WTC11 (cell line): ENCODE data around the gene MYO5B. TPM values are rescaled to one million over a fixed set of nuclear protein-coding genes. Genes with fewer than 3 reads are reported as not detected.

Experiments used
- ATAC-seq: fragments of 200-7000 bp; cut with Tn5 transposase; 2 replicates; pipeline ENCODE4 v1.10.0; 2021; ENCODE audit warnings: mild to moderate bottlenecking, moderate library complexity
- CTCF ChIA-PET: fragments of 300-600 bp; sonication (Branson Sonifier 250); formaldehyde crosslinking; loops from one replicate; lab custom pipeline; 2021; ENCODE audit warnings: antibody characterized with exemption; lab: Charles Lee
- POLR2A ChIA-PET: fragments of 350-600 bp; sonication (Branson Sonifier 250); formaldehyde crosslinking; loops from one replicate; lab custom pipeline; 2021; ENCODE audit warnings: antibody characterized with exemption; lab: Charles Lee
- DNase-seq: peaks from one replicate; pipeline ENCODE4 v3.0.0; 2021; ENCODE audit warnings: low spot score
- H3K27ac Mint-ChIP-seq: 2 replicates; pipeline ENCODE4 v1.8.0; 2021; ENCODE audit warnings: mixed read lengths
- H3K27me3 Mint-ChIP-seq: 2 replicates; pipeline ENCODE4 v1.8.0; 2021; ENCODE audit warnings: low read depth, mild to moderate bottlenecking, moderate library complexity, mixed read lengths
- H3K36me3 Mint-ChIP-seq: 2 replicates; pipeline ENCODE4 v1.8.0; 2021; ENCODE audit warnings: mixed read lengths
- H3K4me1 Mint-ChIP-seq: 2 replicates; pipeline ENCODE4 v1.8.0; 2022; ENCODE audit warnings: mixed read lengths
- H3K4me3 Mint-ChIP-seq: 2 replicates; pipeline ENCODE4 v1.8.0; 2021; ENCODE audit warnings: mild to moderate bottlenecking, moderate library complexity, mixed read lengths
- H3K9me3 Mint-ChIP-seq: 2 replicates; pipeline ENCODE4 v1.8.0; 2021; ENCODE audit warnings: mixed read lengths
- CBFB ChIP-seq: sonication (generic); formaldehyde crosslinking; IDR thresholded peaks from 2 replicates; pipeline ENCODE4 v1.8.1; 2022; ENCODE audit warnings: mild to moderate bottlenecking, low read depth, missing genetic modification reagents
- EMX1 ChIP-seq: fragments of 250-450 bp; sonication (Bioruptor Pico); IDR thresholded peaks from 2 replicates; pipeline ENCODE4 v1.8.0; 2021; ENCODE audit warnings: mild to moderate bottlenecking
- GRHL2 ChIP-seq: fragments of 250-450 bp; sonication (Bioruptor Pico); IDR thresholded peaks from 2 replicates; pipeline ENCODE4 v1.8.0; 2022; ENCODE audit warnings: mild to moderate bottlenecking, moderate library complexity; ENCODE audit not compliant: insufficient replicate concordance, severe bottlenecking
- OVOL2 ChIP-seq: fragments of 250-450 bp; sonication (Bioruptor Pico); IDR thresholded peaks from 2 replicates; pipeline ENCODE4 v1.9.0; 2021; ENCODE audit warnings: mild to moderate bottlenecking, borderline replicate concordance
- SOX15 ChIP-seq: fragments of 250-450 bp; sonication (Bioruptor Pico); IDR thresholded peaks from 2 replicates; pipeline ENCODE4 v1.9.0; 2021; ENCODE audit warnings: mild to moderate bottlenecking
- TEAD1 ChIP-seq: sonication (generic); formaldehyde crosslinking; IDR thresholded peaks from 2 replicates; pipeline ENCODE4 v1.8.0; 2022; ENCODE audit warnings: mild to moderate bottlenecking, missing genetic modification reagents
- ZNF121 ChIP-seq: sonication (generic); formaldehyde crosslinking; IDR thresholded peaks from 2 replicates; pipeline ENCODE4 v1.8.0; 2023; ENCODE audit warnings: missing genetic modification reagents
- ZNF138 ChIP-seq: sonication (generic); formaldehyde crosslinking; conservative IDR thresholded peaks from 2 replicates; pipeline ENCODE4 v1.8.1; 2022; ENCODE audit warnings: mild to moderate bottlenecking, moderate library complexity, missing genetic modification reagents
- total RNA-seq: library from RNA; stranded (reverse); gene quantifications from 3 replicates; pipeline ENCODE4 v1.2.3, GENCODE V29; 2021
- TF ChIP-seq, protein P1 (sequence below): sonication (generic); formaldehyde crosslinking; IDR thresholded peaks from 2 replicates; pipeline ENCODE4 v1.8.0; 2023; ENCODE audit warnings: missing genetic modification reagents, mild to moderate bottlenecking, borderline replicate concordance
- TF ChIP-seq, protein P2 (sequence below): fragments of 250-450 bp; sonication (Bioruptor Pico); conservative IDR thresholded peaks from 2 replicates; pipeline ENCODE4 v1.9.0; 2021; ENCODE audit warnings: mild to moderate bottlenecking
- TF ChIP-seq, protein P3 (sequence below): sonication (generic); formaldehyde crosslinking; IDR thresholded peaks from 2 replicates; pipeline ENCODE4 v1.8.0; 2022; ENCODE audit warnings: missing genetic modification reagents
- TF ChIP-seq, protein P4 (sequence below): sonication (generic); formaldehyde crosslinking; IDR thresholded peaks from 2 replicates; pipeline ENCODE4 v1.8.0; 2022; ENCODE audit warnings: mild to moderate bottlenecking, missing genetic modification reagents
- TF ChIP-seq, protein P5 (sequence below): fragments of 250-450 bp; sonication (Bioruptor Pico); IDR thresholded peaks from 2 replicates; pipeline ENCODE4 v1.9.0; 2021; ENCODE audit warnings: mild to moderate bottlenecking
- TF ChIP-seq, protein P6 (sequence below): fragments of 250-450 bp; sonication (Bioruptor Pico); IDR thresholded peaks from 2 replicates; pipeline ENCODE4 v1.9.0; 2021; ENCODE audit warnings: mild to moderate bottlenecking
- TF ChIP-seq, protein P7 (sequence below): sonication (generic); formaldehyde crosslinking; IDR thresholded peaks from 2 replicates; pipeline ENCODE4 v1.8.1; 2022; ENCODE audit warnings: mild to moderate bottlenecking, missing genetic modification reagents, moderate library complexity, borderline replicate concordance
- TF ChIP-seq, protein P8 (sequence below): sonication (generic); formaldehyde crosslinking; IDR thresholded peaks from 2 replicates; pipeline ENCODE4 v1.8.1; 2023; ENCODE audit warnings: mild to moderate bottlenecking, missing genetic modification reagents, moderate library complexity
- TF ChIP-seq, protein P9 (sequence below): fragments of 250-450 bp; sonication (Bioruptor Pico); IDR thresholded peaks from 2 replicates; pipeline ENCODE4 v1.9.0; 2021; ENCODE audit warnings: moderate library complexity, mild to moderate bottlenecking, inconsistent platforms, borderline replicate concordance

Gene MYO5B
- total RNA-seq, 1 experiment from 2014 or later = 8.7 TPM

DNA sequence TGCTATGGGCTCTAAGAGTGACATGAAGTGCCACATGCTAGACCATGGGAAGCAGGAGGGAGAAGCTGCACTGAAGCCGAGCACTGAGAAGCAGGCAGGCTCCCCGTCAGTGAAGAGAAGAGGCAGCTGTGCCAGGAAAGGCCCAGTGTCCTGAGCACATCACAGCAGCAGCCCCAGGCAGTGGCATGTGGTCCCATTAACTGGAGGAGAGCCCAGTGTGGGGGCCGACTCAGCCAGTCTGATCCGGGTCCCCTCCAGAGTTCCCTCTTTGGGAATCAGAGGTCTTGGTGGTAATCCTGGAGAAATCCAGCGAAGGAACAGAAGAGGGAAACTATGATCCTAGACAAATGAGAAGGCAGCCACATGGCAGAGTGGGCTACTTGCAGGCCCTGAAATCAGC lies 284.9 kb downstream of the MYO5B start (continued):
- TF ChIP-seq, protein P1, sequence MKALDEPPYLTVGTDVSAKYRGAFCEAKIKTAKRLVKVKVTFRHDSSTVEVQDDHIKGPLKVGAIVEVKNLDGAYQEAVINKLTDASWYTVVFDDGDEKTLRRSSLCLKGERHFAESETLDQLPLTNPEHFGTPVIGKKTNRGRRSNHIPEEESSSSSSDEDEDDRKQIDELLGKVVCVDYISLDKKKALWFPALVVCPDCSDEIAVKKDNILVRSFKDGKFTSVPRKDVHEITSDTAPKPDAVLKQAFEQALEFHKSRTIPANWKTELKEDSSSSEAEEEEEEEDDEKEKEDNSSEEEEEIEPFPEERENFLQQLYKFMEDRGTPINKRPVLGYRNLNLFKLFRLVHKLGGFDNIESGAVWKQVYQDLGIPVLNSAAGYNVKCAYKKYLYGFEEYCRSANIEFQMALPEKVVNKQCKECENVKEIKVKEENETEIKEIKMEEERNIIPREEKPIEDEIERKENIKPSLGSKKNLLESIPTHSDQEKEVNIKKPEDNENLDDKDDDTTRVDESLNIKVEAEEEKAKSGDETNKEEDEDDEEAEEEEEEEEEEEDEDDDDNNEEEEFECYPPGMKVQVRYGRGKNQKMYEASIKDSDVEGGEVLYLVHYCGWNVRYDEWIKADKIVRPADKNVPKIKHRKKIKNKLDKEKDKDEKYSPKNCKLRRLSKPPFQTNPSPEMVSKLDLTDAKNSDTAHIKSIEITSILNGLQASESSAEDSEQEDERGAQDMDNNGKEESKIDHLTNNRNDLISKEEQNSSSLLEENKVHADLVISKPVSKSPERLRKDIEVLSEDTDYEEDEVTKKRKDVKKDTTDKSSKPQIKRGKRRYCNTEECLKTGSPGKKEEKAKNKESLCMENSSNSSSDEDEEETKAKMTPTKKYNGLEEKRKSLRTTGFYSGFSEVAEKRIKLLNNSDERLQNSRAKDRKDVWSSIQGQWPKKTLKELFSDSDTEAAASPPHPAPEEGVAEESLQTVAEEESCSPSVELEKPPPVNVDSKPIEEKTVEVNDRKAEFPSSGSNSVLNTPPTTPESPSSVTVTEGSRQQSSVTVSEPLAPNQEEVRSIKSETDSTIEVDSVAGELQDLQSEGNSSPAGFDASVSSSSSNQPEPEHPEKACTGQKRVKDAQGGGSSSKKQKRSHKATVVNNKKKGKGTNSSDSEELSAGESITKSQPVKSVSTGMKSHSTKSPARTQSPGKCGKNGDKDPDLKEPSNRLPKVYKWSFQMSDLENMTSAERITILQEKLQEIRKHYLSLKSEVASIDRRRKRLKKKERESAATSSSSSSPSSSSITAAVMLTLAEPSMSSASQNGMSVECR = no peak
- TF ChIP-seq, protein P2, sequence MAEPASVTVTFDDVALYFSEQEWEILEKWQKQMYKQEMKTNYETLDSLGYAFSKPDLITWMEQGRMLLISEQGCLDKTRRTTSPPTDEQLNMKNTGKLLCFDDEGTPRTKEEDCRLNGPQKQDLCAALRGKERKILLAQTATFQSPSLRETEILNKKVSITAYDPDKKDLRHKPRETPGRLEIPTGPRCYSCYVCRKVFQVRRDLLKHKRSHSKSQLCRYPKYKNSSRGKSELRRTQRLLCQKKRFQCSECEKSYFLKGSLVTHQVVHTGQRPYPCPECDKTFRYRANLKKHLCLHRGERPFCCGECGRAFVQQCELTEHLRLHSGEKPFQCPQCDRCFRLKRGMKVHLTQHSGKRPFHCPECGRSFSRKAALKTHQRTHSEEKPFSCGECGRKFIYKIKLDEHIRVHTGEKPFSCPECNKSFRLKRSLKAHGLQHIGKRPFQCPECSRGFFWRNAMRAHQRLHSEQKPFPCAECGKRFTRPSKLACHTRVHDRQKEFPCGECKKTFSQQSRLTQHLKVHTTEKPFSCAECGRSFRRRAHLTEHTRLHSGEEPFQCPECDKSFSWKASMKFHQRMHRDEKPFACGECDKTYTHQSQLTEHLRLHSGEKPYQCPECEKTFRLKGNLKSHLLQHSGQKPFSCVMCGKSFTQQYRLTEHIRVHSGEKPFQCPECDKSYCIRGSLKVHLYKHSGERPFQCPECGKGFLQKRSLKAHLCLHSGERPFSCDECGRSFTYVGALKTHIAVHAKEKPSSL (CRISPR knock-in tag) = no peak
- TF ChIP-seq OVOL2 (CRISPR knock-in tag) (no peak), GRHL2 (CRISPR knock-in tag) (no peak), SOX15 (CRISPR knock-in tag) (no peak), ZNF121 (no peak), TEAD1 (no peak)
- TF ChIP-seq, protein P3, sequence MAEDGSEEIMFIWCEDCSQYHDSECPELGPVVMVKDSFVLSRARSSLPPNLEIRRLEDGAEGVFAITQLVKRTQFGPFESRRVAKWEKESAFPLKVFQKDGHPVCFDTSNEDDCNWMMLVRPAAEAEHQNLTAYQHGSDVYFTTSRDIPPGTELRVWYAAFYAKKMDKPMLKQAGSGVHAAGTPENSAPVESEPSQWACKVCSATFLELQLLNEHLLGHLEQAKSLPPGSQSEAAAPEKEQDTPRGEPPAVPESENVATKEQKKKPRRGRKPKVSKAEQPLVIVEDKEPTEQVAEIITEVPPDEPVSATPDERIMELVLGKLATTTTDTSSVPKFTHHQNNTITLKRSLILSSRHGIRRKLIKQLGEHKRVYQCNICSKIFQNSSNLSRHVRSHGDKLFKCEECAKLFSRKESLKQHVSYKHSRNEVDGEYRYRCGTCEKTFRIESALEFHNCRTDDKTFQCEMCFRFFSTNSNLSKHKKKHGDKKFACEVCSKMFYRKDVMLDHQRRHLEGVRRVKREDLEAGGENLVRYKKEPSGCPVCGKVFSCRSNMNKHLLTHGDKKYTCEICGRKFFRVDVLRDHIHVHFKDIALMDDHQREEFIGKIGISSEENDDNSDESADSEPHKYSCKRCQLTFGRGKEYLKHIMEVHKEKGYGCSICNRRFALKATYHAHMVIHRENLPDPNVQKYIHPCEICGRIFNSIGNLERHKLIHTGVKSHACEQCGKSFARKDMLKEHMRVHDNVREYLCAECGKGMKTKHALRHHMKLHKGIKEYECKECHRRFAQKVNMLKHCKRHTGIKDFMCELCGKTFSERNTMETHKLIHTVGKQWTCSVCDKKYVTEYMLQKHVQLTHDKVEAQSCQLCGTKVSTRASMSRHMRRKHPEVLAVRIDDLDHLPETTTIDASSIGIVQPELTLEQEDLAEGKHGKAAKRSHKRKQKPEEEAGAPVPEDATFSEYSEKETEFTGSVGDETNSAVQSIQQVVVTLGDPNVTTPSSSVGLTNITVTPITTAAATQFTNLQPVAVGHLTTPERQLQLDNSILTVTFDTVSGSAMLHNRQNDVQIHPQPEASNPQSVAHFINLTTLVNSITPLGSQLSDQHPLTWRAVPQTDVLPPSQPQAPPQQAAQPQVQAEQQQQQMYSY = no peak

DNA sequence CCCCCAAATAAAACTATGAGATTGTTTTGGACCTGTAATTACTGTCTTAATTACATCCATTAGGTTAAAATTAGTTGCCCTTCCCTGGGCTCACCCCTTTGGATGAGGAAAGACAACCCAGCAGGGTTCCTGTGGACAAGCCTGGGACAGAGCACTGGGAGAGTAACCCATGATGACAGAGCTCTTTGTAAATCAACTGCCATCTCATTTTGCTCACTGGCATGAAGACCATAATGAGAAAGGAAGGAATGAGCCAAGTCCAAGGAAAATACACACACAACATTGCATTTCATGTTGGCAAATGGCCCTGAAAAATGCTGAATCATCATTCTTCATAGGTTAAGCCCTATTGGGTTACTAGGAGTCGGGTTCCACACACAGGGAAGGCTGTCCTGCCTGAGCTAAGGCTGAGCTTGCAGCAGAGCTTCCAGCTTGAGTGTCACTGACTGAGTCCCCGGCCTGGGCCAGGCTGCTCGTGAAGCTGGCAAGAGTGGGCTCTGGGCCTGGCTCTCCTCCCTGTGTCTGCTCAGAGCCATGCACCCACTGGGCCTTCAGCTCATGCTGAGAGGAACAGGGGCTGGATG lies 287.5 kb downstream of the MYO5B start:
- peaks cover 42% of the 10 kb centered on the region for H3K27me3 Mint-ChIP-seq

DNA sequence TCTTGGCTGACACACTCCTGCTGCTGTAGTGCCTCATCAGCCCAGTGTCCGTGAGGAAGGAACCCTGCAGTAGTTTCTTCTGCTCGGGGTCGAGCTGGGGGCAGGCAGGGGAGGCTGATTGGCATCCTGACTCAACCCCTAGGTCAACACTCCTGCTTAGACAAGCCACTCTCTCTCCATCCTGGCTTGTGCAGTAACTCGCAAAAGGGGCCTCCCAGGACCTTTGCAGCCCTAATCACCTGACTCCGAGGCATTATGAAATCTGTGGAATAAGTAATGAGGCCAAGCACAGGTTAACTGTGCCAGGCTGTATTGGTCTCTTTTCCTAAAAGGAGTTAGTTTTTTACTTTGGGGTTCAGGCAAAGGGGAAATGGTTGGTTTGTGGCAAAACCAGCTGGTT lies 289.2 kb downstream of the MYO5B start:
- DNase-seq = no peak
- ChIA-PET POLR2A (no interaction called here), CTCF (no interaction called here)
- Mint-ChIP-seq H3K9me3 (no peaks in the 10 kb centered on the region), H3K27ac (no peak overlapping the region), H3K36me3 (peaks cover 6% of the 10 kb centered on the region), H3K4me3 (no peak overlapping the region), H3K27me3 (peaks cover 27% of the 10 kb centered on the region), H3K4me1 (peaks cover 12% of the 10 kb centered on the region)
- no peak for ATAC-seq
- TF ChIP-seq, protein P4, sequence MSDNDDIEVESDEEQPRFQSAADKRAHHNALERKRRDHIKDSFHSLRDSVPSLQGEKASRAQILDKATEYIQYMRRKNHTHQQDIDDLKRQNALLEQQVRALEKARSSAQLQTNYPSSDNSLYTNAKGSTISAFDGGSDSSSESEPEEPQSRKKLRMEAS = no peak
- TF ChIP-seq, protein P5, sequence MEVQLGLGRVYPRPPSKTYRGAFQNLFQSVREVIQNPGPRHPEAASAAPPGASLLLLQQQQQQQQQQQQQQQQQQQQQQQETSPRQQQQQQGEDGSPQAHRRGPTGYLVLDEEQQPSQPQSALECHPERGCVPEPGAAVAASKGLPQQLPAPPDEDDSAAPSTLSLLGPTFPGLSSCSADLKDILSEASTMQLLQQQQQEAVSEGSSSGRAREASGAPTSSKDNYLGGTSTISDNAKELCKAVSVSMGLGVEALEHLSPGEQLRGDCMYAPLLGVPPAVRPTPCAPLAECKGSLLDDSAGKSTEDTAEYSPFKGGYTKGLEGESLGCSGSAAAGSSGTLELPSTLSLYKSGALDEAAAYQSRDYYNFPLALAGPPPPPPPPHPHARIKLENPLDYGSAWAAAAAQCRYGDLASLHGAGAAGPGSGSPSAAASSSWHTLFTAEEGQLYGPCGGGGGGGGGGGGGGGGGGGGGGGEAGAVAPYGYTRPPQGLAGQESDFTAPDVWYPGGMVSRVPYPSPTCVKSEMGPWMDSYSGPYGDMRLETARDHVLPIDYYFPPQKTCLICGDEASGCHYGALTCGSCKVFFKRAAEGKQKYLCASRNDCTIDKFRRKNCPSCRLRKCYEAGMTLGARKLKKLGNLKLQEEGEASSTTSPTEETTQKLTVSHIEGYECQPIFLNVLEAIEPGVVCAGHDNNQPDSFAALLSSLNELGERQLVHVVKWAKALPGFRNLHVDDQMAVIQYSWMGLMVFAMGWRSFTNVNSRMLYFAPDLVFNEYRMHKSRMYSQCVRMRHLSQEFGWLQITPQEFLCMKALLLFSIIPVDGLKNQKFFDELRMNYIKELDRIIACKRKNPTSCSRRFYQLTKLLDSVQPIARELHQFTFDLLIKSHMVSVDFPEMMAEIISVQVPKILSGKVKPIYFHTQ (CRISPR knock-in tag) = no peak
- TF ChIP-seq, protein P6, sequence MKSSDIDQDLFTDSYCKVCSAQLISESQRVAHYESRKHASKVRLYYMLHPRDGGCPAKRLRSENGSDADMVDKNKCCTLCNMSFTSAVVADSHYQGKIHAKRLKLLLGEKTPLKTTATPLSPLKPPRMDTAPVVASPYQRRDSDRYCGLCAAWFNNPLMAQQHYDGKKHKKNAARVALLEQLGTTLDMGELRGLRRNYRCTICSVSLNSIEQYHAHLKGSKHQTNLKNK (CRISPR knock-in tag) = no peak
- no peak for TF ChIP-seq ZNF138 (CRISPR knock-in tag)
- TF ChIP-seq, protein P7, sequence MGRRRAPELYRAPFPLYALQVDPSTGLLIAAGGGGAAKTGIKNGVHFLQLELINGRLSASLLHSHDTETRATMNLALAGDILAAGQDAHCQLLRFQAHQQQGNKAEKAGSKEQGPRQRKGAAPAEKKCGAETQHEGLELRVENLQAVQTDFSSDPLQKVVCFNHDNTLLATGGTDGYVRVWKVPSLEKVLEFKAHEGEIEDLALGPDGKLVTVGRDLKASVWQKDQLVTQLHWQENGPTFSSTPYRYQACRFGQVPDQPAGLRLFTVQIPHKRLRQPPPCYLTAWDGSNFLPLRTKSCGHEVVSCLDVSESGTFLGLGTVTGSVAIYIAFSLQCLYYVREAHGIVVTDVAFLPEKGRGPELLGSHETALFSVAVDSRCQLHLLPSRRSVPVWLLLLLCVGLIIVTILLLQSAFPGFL (CRISPR knock-in tag) = no peak

More for the DNA sequence above, 287.5 kb downstream of the MYO5B start:
- Mint-ChIP-seq H3K4me3 (no peak overlapping the region), H3K4me1 (peaks cover 25% of the 10 kb centered on the region), H3K36me3 (peaks cover 15% of the 10 kb centered on the region), H3K27ac (no peak overlapping the region), H3K9me3 (peaks cover 6% of the 10 kb centered on the region)
- TF ChIP-seq, protein P8, sequence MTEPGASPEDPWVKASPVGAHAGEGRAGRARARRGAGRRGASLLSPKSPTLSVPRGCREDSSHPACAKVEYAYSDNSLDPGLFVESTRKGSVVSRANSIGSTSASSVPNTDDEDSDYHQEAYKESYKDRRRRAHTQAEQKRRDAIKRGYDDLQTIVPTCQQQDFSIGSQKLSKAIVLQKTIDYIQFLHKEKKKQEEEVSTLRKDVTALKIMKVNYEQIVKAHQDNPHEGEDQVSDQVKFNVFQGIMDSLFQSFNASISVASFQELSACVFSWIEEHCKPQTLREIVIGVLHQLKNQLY (CRISPR knock-in tag) = no peak
- TF ChIP-seq EMX1 (CRISPR knock-in tag) (no peak), CBFB (CRISPR knock-in tag) (no peak)
- TF ChIP-seq, protein P9, sequence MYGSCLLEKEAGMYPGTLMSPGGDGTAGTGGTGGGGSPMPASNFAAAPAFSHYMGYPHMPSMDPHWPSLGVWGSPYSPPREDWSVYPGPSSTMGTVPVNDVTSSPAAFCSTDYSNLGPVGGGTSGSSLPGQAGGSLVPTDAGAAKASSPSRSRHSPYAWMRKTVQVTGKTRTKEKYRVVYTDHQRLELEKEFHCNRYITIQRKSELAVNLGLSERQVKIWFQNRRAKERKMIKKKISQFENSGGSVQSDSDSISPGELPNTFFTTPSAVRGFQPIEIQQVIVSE (CRISPR knock-in tag) = no peak
- POLR2A ChIA-PET = no interaction called here
- ATAC-seq = peak; percentile 32; the same call in 1 of the 2 replicates
- no peak for DNase-seq
- CTCF ChIA-PET = interaction anchor here (1.0 to 1.3 kb wide), 3 partner anchors 49 to 450 kb away, joined by 3 to 4 read pairs (median 3); no protein-coding TSS in a partner anchor
